Lower leg skin (tissue), 4 donors: ENCODE data around the gene NUDT9. TPM values are rescaled to one million over a fixed set of nuclear protein-coding genes. Genes with fewer than 3 reads are reported as not detected.
"Not testable (repeated sequence)": the region's sequence is repeated elsewhere in the genome, so short reads cannot be mapped to it uniquely, and the experiment has no call there.

Source experiments
- DNase-seq, 2 donors: peaks; one replicate each; pipeline ENCODE4 v3.0.0-alpha.2; 2019; ENCODE audit warnings: low spot score in 2 of 2
- H3K4me3 ChIP-seq: fragments of 200-600 bp; sonication (generic); 2 replicates; pipeline ENCODE4 v1.5.1; 2017; ENCODE audit warnings: mild to moderate bottlenecking, low read depth; ENCODE audit not compliant: poor library complexity, severe bottlenecking
- POLR2A ChIP-seq, 2 donors: fragments of 450-650 bp; IDR thresholded peaks; one replicate each; pipeline ENCODE4 v1.6.1; 2016 to 2017; ENCODE audit warnings: antibody characterized with exemption in 2 of 2, mild to moderate bottlenecking in 1 of 2, moderate library complexity in 1 of 2
- WGBS, 2 donors: methylation state at CpG; one replicate each; pipeline ENCODE4 v1.1.5; 2018; 5-methylcytosine and 5-hydroxymethylcytosine counted together
- intact Hi-C: fragments of 100-400 bp; cut with DNase I; formaldehyde crosslinking; loops from one replicate; pipeline ENCODE4 v1.15.0; 2023; ENCODE audit warnings: low total_unique reads
- total RNA-seq, 4 donors: library from RNA; depleted of rRNA; stranded (reverse); fragments of >200 nt; gene quantifications; one replicate each; pipeline ENCODE4 v1.1.0, GENCODE V29; 2016
- TF ChIP-seq, protein P1 (sequence below), 3 donors: fragments of 450-650 bp; IDR thresholded peaks; one replicate each; pipeline ENCODE4 v1.5.1; 2016; ENCODE audit warnings: antibody characterized with exemption in 3 of 3, mild to moderate bottlenecking in 3 of 3, moderate library complexity in 2 of 3

NUDT9 gene
- total RNA-seq, 4 donors from 2014 or later = 12.5 to 30.9 (median 21.7) TPM

DNA sequence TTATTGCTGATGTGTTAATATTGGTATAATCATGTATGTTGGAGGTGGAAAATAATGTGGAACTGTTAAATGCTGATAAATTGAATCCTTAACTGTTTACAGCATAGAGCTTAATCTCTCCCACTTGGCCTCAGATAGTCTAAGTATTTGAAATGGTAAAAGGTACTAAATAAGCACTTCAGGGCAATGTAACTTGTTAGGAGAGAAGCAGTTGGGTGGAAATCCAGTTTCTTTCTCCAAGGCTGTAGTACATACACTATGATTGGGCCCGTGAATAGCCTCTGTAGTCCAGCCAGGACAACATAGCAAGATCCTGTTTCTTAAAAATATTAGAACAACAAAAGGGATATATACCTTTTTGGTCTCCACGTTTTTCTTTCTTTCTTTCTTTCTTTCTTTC, 39.7 kb downstream of the NUDT9 start:
- 91 to 93% methylated on average over 2 of the region's 2 CpGs for WGBS, 2 donors
- no peak for DNase-seq
- intact Hi-C loops = loop anchor here (5.0 kb wide), 1 partner anchor 195 kb away; no protein-coding TSS in a partner anchor
- no peak for TF ChIP-seq POLR2A (IDR thresholded peaks at IDR 0.05)
- TF ChIP-seq, protein P1, sequence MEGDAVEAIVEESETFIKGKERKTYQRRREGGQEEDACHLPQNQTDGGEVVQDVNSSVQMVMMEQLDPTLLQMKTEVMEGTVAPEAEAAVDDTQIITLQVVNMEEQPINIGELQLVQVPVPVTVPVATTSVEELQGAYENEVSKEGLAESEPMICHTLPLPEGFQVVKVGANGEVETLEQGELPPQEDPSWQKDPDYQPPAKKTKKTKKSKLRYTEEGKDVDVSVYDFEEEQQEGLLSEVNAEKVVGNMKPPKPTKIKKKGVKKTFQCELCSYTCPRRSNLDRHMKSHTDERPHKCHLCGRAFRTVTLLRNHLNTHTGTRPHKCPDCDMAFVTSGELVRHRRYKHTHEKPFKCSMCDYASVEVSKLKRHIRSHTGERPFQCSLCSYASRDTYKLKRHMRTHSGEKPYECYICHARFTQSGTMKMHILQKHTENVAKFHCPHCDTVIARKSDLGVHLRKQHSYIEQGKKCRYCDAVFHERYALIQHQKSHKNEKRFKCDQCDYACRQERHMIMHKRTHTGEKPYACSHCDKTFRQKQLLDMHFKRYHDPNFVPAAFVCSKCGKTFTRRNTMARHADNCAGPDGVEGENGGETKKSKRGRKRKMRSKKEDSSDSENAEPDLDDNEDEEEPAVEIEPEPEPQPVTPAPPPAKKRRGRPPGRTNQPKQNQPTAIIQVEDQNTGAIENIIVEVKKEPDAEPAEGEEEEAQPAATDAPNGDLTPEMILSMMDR (IDR thresholded peaks at IDR 0.05) = no peak
- H3K4me3 ChIP-seq = no peak overlapping the region

- TF ChIP-seq, protein P1 (IDR thresholded peaks at IDR 0.05) = peak in 1 of 3 donors; percentile 19
- TF ChIP-seq POLR2A (IDR thresholded peaks at IDR 0.05) = no peak
- no peak overlapping the region for H3K4me3 ChIP-seq
- intact Hi-C loops = no loop called here
- 43 to 63% methylated on average over 7 of the region's 7 CpGs for WGBS, 2 donors
- no peak for DNase-seq
Measured at GRCh38 chr4:87465739-87466366, 43.5 kb downstream of the NUDT9 start.

- H3K4me3 ChIP-seq = no peak overlapping the region
- no peak for TF ChIP-seq POLR2A (IDR thresholded peaks at IDR 0.05)
- TF ChIP-seq, protein P1 (IDR thresholded peaks at IDR 0.05) = no peak
- WGBS, 2 donors = 88 to 91% methylated on average over 6 of the region's 6 CpGs
- no peak for DNase-seq
- intact Hi-C loops = no loop called here
Measured at GRCh38 chr4:87469390-87469789, 47.0 kb downstream of the NUDT9 start.

DNA sequence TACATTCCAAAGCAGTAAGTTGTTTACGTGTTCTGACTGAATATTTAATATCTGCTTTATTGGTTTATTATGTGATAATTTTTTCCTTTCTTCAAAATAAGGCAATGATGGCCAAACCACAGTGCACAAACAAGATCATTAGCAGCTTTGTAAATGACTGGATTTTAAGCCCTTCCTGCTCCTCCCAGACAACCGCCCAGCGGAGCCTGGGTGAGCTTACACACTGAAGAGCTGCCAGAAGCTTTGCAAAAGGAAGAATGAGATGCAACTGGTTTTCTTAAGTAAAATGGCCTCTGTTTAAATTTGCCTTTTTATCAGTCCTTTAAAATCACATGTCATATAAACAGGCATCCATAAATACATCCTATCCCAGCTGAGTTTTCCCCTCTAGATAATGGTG, 54.6 kb downstream of the NUDT9 start:
- no peak for DNase-seq
- no peak overlapping the region for H3K4me3 ChIP-seq
- 55 to 62% methylated on average over 3 of the region's 3 CpGs for WGBS, 2 donors
- intact Hi-C loops = no loop called here
- TF ChIP-seq POLR2A (IDR thresholded peaks at IDR 0.05) = no peak
- TF ChIP-seq, protein P1 (IDR thresholded peaks at IDR 0.05) = no peak

DNA sequence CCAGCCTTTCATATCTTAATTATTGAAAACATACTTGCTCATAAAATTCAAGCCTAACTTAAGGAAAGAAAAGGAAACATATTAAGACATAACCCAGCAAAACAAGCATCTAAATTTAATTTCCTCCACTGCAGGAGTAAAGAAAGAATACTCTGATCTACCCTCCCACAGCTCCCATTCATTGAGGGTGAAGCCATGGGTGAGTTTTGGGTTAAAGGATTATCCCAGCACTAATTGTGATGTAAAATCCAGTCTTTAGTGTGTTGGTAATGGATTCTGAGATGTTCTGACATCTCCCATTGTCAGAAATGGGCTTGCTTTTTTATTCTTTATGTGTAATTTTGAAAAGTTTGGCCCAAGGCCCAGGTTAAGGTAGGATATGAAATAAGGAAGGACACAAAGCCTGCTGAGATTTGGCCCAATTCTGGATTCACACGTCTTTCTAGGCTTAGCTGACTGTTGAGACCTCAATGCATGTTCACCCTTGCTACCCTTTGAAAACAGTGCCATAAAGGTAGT, 56.4 kb downstream of the NUDT9 start:
- TF ChIP-seq, protein P1 (IDR thresholded peaks at IDR 0.05) = no peak
- TF ChIP-seq POLR2A (IDR thresholded peaks at IDR 0.05) = no peak
- H3K4me3 ChIP-seq = no peak overlapping the region
- DNase-seq = no peak
- 86 to 93% methylated on average over 1 of the region's 1 CpG for WGBS, 2 donors
- intact Hi-C loops = no loop called here

GRCh38 chr4:87481377-87481776, 59.0 kb downstream of the NUDT9 start:
- H3K4me3 ChIP-seq = no peak overlapping the region
- DNase-seq = no peak
- intact Hi-C loops = loop anchor here (5.0 kb wide), 1 partner anchor 64 kb away; no protein-coding TSS in a partner anchor
- TF ChIP-seq, protein P1 (IDR thresholded peaks at IDR 0.05) = no peak
- TF ChIP-seq POLR2A (IDR thresholded peaks at IDR 0.05) = no peak

DNA sequence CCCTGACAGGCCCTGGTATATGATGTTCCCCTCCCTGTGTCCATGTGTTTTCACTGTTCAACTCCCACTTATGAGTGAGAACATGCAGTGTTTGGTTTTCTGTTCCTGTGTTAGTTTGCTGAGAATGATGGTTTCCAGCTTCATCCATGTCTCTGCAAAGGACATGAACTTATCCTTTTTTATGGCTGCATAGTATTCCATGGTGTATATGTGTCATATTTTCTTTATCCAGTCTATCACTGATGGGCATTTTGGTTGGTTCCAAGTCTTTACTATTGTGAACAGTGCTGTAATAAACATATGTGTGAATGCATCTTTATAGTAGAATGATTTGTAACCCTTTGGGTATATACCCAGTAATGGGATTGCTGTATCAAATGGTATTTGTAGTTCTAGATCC, 60.9 kb downstream of the NUDT9 start:
- not testable (repeated sequence) for DNase-seq, H3K4me3 ChIP-seq
- intact Hi-C loops = loop anchor here (5.0 kb wide), 1 partner anchor 66 kb away; no protein-coding TSS in a partner anchor

DNA sequence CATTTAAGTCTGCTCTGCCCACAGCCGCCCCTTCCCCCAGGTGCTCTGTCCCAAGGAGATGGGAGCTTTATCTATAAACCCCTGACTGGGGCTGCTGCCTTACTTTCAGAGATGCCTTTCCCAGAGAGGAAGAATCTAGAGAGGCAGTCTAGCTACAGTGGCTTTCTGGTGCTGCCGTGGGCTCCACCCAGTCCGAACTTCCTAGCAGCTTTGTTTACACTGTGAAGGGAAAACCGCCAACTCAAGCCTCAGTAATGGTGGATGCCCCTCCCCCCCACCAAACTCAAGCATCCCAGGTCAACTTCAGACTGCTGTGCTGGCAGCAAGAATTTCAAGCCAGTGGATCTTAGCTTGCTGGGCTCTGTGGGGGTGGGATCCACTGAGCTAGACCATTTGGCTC, 66.3 kb downstream of the NUDT9 start:
- intact Hi-C loops, DNase-seq, H3K4me3 ChIP-seq: not testable (repeated sequence)
- WGBS, 2 donors = 89 to 93% methylated on average over 4 of the region's 4 CpGs
